HepG2 (cell line): ENCODE results near the gene PRR15L. TPM values are rescaled to one million over a fixed set of nuclear protein-coding genes. Genes with fewer than 3 reads are reported as not detected.

Source experiments
- ATF7-NPFF ChIP-seq: sonication (generic); formaldehyde crosslinking; IDR thresholded peaks from 2 replicates; pipeline ENCODE4 v1.8.1; 2023; ENCODE audit warnings: mild to moderate bottlenecking, low read depth, missing genetic modification reagents, moderate library complexity
- BORCS8-MEF2B ChIP-seq: sonication (generic); formaldehyde crosslinking; IDR thresholded peaks from 2 replicates; pipeline ENCODE4 v1.8.0; 2022; ENCODE audit warnings: mild to moderate bottlenecking, missing genetic modification reagents
- DRAP1 ChIP-seq: IDR thresholded peaks from 2 replicates; pipeline ENCODE4 v1.6.1; 2016; ENCODE audit warnings: missing genetic modification reagents, missing compliant biosample characterization
- HCFC1 ChIP-seq: fragments of 150-350 bp; IDR thresholded peaks from 2 replicates; pipeline ENCODE4 v1.6.1; 2014; ENCODE audit warnings: low read depth, low read length
- HOXA7 ChIP-seq: sonication (generic); formaldehyde crosslinking; IDR thresholded peaks from 2 replicates; pipeline ENCODE4 v1.8.1; 2022; ENCODE audit warnings: mild to moderate bottlenecking, missing genetic modification reagents, moderate library complexity
- ISL2 ChIP-seq: sonication (generic); formaldehyde crosslinking; IDR thresholded peaks from 2 replicates; pipeline ENCODE4 v1.5.0; 2020; ENCODE audit warnings: missing genetic modification reagents
- MEIS1 ChIP-seq: sonication (generic); formaldehyde crosslinking; IDR thresholded peaks from 2 replicates; pipeline ENCODE4 v1.9.0; 2021; ENCODE audit warnings: mild to moderate bottlenecking, missing genetic modification reagents, moderate library complexity, borderline replicate concordance
- MTF1 ChIP-seq: sonication (generic); formaldehyde crosslinking; IDR thresholded peaks from 2 replicates; pipeline ENCODE4 v1.5.0; 2020; ENCODE audit warnings: missing genetic modification reagents
- MXD3 ChIP-seq: IDR thresholded peaks from 2 replicates; pipeline ENCODE4 v1.6.1; 2016; ENCODE audit warnings: mild to moderate bottlenecking, missing biosample characterization, missing genetic modification reagents
- NFIB ChIP-seq: sonication (generic); formaldehyde crosslinking; IDR thresholded peaks from 2 replicates; pipeline ENCODE4 v1.9.0; 2021; ENCODE audit warnings: missing genetic modification reagents, mild to moderate bottlenecking, borderline replicate concordance
- NFYC ChIP-seq: IDR thresholded peaks from 2 replicates; pipeline ENCODE4 v1.6.1; 2016; ENCODE audit warnings: missing genetic modification reagents, missing compliant biosample characterization
- SMAD3 ChIP-seq: sonication (generic); formaldehyde crosslinking; IDR thresholded peaks from 2 replicates; pipeline ENCODE4 v1.4.0; 2020; ENCODE audit warnings: missing genetic modification reagents
- TIGD3 ChIP-seq: sonication (generic); formaldehyde crosslinking; IDR thresholded peaks from 2 replicates; pipeline ENCODE4 v1.5.1; 2020; ENCODE audit warnings: mild to moderate bottlenecking, missing genetic modification reagents, borderline replicate concordance
- ZBTB3 ChIP-seq: sonication (generic); formaldehyde crosslinking; IDR thresholded peaks from 2 replicates; pipeline ENCODE4 v1.4.0; 2020; ENCODE audit warnings: low read depth, mild to moderate bottlenecking, moderate library complexity, missing genetic modification reagents, borderline replicate concordance
- ZBTB4 ChIP-seq: sonication (generic); formaldehyde crosslinking; IDR thresholded peaks from 2 replicates; pipeline ENCODE4 v1.4.0; 2020; ENCODE audit warnings: missing genetic modification reagents, mild to moderate bottlenecking, borderline replicate concordance
- ZIK1 ChIP-seq: sonication (generic); formaldehyde crosslinking; IDR thresholded peaks from 2 replicates; pipeline ENCODE4 v1.5.0; 2020; ENCODE audit warnings: mild to moderate bottlenecking, low read depth, missing genetic modification reagents, borderline replicate concordance
- ZNF138 ChIP-seq: sonication (generic); formaldehyde crosslinking; IDR thresholded peaks from 2 replicates; pipeline ENCODE4 v1.5.0; 2020; ENCODE audit warnings: mild to moderate bottlenecking, low read depth, missing genetic modification reagents
- ZNF224 ChIP-seq: sonication (generic); formaldehyde crosslinking; IDR thresholded peaks from 2 replicates; pipeline ENCODE4 v1.5.0; 2020; ENCODE audit warnings: mild to moderate bottlenecking, missing genetic modification reagents
- ZNF337 ChIP-seq: sonication (generic); formaldehyde crosslinking; IDR thresholded peaks from 2 replicates; pipeline ENCODE4 v1.5.1; 2020; ENCODE audit warnings: missing genetic modification reagents, low read depth, mild to moderate bottlenecking, borderline replicate concordance
- ZNF362 ChIP-seq: sonication (generic); formaldehyde crosslinking; IDR thresholded peaks from 2 replicates; pipeline ENCODE4 v1.4.0; 2020; ENCODE audit warnings: missing genetic modification reagents, mild to moderate bottlenecking, borderline replicate concordance
- ZNF713 ChIP-seq: sonication (generic); formaldehyde crosslinking; IDR thresholded peaks from 2 replicates; pipeline ENCODE4 v1.4.0; 2020; ENCODE audit warnings: mild to moderate bottlenecking, missing genetic modification reagents
- ZNF773 ChIP-seq: sonication (generic); formaldehyde crosslinking; IDR thresholded peaks from 2 replicates; pipeline ENCODE4 v1.4.0; 2020; ENCODE audit warnings: missing genetic modification reagents, borderline replicate concordance
- ZNF780A ChIP-seq: sonication (generic); formaldehyde crosslinking; IDR thresholded peaks from 2 replicates; pipeline ENCODE4 v1.8.0; 2022; ENCODE audit warnings: mild to moderate bottlenecking, missing genetic modification reagents, moderate library complexity
- ZNF891 ChIP-seq: sonication (generic); formaldehyde crosslinking; IDR thresholded peaks from 2 replicates; pipeline ENCODE4 v1.5.0; 2020; ENCODE audit warnings: mild to moderate bottlenecking, missing genetic modification reagents
- polyA plus RNA-seq, 8 experiments: library from polyadenylated mRNA; depleted of rRNA in 3 of 8; stranded (reverse) in 7 of 8; unstranded in 1 of 8; fragments of >200 nt; fragmentation: Illumina TruSeq in 4 of 8; extraction: Trizol in 4 of 8; gene quantifications; 2 replicates each; pipeline versions ENCODE4 v1.2.1 to v1.2.3, GENCODE V29; 2011 to 2016; ENCODE audit warnings: low read depth in 4 of 8, missing spikeins in 1 of 8, mixed read lengths in 1 of 8; ENCODE audit not compliant: insufficient read depth in 1 of 8
- total RNA-seq, 5 experiments: library from RNA; depleted of rRNA; stranded (reverse); fragments of >200 nt; fragmentation: Illumina TruSeq; extraction: Trizol; gene quantifications; 2 replicates each; pipeline ENCODE4 v1.2.3, GENCODE V29; 2016; ENCODE audit warnings: low read depth in 1 of 5

PRR15L gene
- total and polyA plus RNA-seq, 2 of the 13 experiments (the other 11 are each of a cell fraction or from before 2014, with no cell fraction given): 0.44 to 2.0 TPM

- TF ChIP-seq ZBTB4 (peak; percentile 18; the same call in 1 of the 2 replicates), ZNF780A (CRISPR knock-in tag) (no peak), TIGD3 (CRISPR knock-in tag) (no peak), ATF7-NPFF (CRISPR knock-in tag) (0 out of 2 replicates have a peak, but pooled peaks have one; percentile 19), HCFC1 (no peak), ZNF713 (no peak), ZNF337 (CRISPR knock-in tag) (no peak), ZNF773 (no peak), DRAP1 (no peak), ZNF362 (CRISPR knock-in tag) (no peak), ZBTB3 (no peak), MXD3 (CRISPR knock-in tag) (no peak), MEIS1 (CRISPR knock-in tag) (no peak), ZNF224 (CRISPR knock-in tag) (no peak), ZNF138 (CRISPR knock-in tag) (no peak), ISL2 (CRISPR knock-in tag) (no peak), ZIK1 (CRISPR knock-in tag) (no peak), NFIB (CRISPR knock-in tag) (no peak), HOXA7 (CRISPR knock-in tag) (no peak), NFYC (CRISPR knock-in tag) (no peak), ZNF891 (no peak), MTF1 (CRISPR knock-in tag) (no peak), SMAD3 (CRISPR knock-in tag) (0 out of 2 replicates have a peak, but pooled peaks have one; percentile 22), BORCS8-MEF2B (CRISPR knock-in tag) (no peak)
Measured at GRCh38 chr17:47956791-47957590, 692 bp downstream of the PRR15L start (continued).
